ENCODE results near the gene LGALS3BP. TPM values are rescaled to one million over a fixed set of nuclear protein-coding genes. Genes with fewer than 3 reads are reported as not detected.

Gene LGALS3BP
- total and polyA plus RNA-seq, 2 experiments from 2014 or later = 15.1 to 36.5 TPM

DNA sequence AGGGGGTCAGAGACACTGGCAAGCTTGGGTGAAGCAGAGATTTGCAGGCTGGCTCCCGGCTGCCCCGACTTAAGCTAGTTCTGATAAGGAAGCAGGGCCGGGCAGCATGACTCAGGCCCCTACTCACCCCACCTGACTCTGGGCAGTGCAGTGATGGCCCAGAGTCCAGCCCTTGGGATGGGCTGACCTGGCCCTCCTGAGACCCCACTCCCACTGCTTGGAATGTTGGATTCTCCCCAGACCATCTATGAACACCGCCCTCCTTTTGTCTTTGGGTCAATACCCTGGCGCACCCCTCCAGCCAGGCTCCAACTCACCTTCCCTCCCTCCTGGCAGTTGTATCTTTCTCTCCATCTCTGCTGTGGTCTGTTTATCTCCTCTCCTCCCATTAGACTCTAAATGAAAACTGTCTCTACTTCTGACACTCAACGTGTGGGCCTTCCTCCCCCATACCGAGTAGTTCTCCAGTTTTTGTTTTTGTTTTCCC, 21.0 kb downstream of the LGALS3BP start (continued):
- TF ChIP-seq, protein P1, sequence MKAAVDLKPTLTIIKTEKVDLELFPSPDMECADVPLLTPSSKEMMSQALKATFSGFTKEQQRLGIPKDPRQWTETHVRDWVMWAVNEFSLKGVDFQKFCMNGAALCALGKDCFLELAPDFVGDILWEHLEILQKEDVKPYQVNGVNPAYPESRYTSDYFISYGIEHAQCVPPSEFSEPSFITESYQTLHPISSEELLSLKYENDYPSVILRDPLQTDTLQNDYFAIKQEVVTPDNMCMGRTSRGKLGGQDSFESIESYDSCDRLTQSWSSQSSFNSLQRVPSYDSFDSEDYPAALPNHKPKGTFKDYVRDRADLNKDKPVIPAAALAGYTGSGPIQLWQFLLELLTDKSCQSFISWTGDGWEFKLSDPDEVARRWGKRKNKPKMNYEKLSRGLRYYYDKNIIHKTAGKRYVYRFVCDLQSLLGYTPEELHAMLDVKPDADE (IDR thresholded peaks at IDR 0.05) = no peak
- TF ChIP-seq EZH2 (IDR thresholded peaks at IDR 0.05; ENCODE audit: low read depth, unreplicated experiment) = no peak
- TF ChIP-seq, protein P2, sequence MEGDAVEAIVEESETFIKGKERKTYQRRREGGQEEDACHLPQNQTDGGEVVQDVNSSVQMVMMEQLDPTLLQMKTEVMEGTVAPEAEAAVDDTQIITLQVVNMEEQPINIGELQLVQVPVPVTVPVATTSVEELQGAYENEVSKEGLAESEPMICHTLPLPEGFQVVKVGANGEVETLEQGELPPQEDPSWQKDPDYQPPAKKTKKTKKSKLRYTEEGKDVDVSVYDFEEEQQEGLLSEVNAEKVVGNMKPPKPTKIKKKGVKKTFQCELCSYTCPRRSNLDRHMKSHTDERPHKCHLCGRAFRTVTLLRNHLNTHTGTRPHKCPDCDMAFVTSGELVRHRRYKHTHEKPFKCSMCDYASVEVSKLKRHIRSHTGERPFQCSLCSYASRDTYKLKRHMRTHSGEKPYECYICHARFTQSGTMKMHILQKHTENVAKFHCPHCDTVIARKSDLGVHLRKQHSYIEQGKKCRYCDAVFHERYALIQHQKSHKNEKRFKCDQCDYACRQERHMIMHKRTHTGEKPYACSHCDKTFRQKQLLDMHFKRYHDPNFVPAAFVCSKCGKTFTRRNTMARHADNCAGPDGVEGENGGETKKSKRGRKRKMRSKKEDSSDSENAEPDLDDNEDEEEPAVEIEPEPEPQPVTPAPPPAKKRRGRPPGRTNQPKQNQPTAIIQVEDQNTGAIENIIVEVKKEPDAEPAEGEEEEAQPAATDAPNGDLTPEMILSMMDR (conservative IDR thresholded peaks at IDR 0.05; ENCODE audit: low read depth in 2 of 2) = no peak
- TF ChIP-seq CREB1 (CRISPR knock-in tag; IDR thresholded peaks at IDR 0.05; ENCODE audit: low read depth) = no peak

DNA sequence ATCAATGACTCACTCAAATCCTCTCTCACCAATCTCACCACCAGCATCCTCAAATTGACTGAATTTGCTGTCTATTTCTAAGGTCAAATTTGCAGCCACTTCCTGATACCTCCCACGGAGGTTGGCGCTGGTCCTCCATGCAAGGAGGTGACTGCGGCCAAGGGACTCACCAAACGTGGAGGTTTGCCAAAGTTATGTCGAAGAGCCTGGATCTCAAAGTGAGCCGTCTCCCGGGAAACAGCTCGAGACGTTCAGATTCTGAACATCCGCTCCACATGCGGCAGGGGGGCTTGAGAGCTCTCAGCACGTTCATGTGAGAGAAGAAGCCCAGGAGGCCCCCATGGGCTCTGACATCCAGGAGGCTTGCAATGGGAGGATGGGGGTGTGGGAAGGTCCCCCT, 22.6 kb downstream of the LGALS3BP start:
- Mint-ChIP-seq H3K27ac (no peak overlapping the region), H3K27me3 (ENCODE audit: insufficient read depth, low read depth, poor library complexity) (peaks cover 12% of the 10 kb centered on the region), H3K9me3 (no peaks in the 10 kb centered on the region), H3K4me1 (peaks cover 5% of the 10 kb centered on the region; the same call in 2 of the 3 replicates), H3K36me3 (ENCODE audit: low read depth) (no peaks in the 10 kb centered on the region), H3K4me3 (no peak overlapping the region)
- H4K20me1 ChIP-seq (replicated peaks; ENCODE audit: insufficient read depth) = no peaks in the 10 kb centered on the region; the same call in 1 of the 2 replicates
- H3F3A ChIP-seq (replicated peaks; ENCODE audit: low read depth) = no peaks in the 10 kb centered on the region
- H3K36me3 ChIP-seq (ENCODE audit: insufficient read depth) = no peaks in the 10 kb centered on the region
- no peaks in the 10 kb centered on the region for H3K27me3 ChIP-seq (ENCODE audit: insufficient read depth)
- no peak overlapping the region for H3K4me2 ChIP-seq
- H3K79me2 ChIP-seq (replicated peaks; ENCODE audit: insufficient read depth) = no peaks in the 10 kb centered on the region
- no peak overlapping the region for H3K27ac ChIP-seq (ENCODE audit: low read depth)
- no peaks in the 10 kb centered on the region for H3K9me2 ChIP-seq (ENCODE audit: insufficient read depth)
- no peak overlapping the region for H2AFZ ChIP-seq
- ATAC-seq (no peak), DNase-seq (ENCODE audit: low spot score) (no peak)
- H3K4me3 ChIP-seq = no peak overlapping the region
- H3K4me1 ChIP-seq (ENCODE audit: insufficient read depth) = no peaks in the 10 kb centered on the region
- TF ChIP-seq EZH2 (IDR thresholded peaks at IDR 0.05; ENCODE audit: low read depth, unreplicated experiment) (no peak), ZNF114 (CRISPR knock-in tag; IDR thresholded peaks at IDR 0.05) (no peak), EZH2phosphoT487 (IDR thresholded peaks at IDR 0.05; ENCODE audit: unreplicated experiment) (no peak), NANOG (IDR thresholded peaks at IDR 0.05; ENCODE audit: borderline replicate concordance) (no peak)
- TF ChIP-seq, protein P3, sequence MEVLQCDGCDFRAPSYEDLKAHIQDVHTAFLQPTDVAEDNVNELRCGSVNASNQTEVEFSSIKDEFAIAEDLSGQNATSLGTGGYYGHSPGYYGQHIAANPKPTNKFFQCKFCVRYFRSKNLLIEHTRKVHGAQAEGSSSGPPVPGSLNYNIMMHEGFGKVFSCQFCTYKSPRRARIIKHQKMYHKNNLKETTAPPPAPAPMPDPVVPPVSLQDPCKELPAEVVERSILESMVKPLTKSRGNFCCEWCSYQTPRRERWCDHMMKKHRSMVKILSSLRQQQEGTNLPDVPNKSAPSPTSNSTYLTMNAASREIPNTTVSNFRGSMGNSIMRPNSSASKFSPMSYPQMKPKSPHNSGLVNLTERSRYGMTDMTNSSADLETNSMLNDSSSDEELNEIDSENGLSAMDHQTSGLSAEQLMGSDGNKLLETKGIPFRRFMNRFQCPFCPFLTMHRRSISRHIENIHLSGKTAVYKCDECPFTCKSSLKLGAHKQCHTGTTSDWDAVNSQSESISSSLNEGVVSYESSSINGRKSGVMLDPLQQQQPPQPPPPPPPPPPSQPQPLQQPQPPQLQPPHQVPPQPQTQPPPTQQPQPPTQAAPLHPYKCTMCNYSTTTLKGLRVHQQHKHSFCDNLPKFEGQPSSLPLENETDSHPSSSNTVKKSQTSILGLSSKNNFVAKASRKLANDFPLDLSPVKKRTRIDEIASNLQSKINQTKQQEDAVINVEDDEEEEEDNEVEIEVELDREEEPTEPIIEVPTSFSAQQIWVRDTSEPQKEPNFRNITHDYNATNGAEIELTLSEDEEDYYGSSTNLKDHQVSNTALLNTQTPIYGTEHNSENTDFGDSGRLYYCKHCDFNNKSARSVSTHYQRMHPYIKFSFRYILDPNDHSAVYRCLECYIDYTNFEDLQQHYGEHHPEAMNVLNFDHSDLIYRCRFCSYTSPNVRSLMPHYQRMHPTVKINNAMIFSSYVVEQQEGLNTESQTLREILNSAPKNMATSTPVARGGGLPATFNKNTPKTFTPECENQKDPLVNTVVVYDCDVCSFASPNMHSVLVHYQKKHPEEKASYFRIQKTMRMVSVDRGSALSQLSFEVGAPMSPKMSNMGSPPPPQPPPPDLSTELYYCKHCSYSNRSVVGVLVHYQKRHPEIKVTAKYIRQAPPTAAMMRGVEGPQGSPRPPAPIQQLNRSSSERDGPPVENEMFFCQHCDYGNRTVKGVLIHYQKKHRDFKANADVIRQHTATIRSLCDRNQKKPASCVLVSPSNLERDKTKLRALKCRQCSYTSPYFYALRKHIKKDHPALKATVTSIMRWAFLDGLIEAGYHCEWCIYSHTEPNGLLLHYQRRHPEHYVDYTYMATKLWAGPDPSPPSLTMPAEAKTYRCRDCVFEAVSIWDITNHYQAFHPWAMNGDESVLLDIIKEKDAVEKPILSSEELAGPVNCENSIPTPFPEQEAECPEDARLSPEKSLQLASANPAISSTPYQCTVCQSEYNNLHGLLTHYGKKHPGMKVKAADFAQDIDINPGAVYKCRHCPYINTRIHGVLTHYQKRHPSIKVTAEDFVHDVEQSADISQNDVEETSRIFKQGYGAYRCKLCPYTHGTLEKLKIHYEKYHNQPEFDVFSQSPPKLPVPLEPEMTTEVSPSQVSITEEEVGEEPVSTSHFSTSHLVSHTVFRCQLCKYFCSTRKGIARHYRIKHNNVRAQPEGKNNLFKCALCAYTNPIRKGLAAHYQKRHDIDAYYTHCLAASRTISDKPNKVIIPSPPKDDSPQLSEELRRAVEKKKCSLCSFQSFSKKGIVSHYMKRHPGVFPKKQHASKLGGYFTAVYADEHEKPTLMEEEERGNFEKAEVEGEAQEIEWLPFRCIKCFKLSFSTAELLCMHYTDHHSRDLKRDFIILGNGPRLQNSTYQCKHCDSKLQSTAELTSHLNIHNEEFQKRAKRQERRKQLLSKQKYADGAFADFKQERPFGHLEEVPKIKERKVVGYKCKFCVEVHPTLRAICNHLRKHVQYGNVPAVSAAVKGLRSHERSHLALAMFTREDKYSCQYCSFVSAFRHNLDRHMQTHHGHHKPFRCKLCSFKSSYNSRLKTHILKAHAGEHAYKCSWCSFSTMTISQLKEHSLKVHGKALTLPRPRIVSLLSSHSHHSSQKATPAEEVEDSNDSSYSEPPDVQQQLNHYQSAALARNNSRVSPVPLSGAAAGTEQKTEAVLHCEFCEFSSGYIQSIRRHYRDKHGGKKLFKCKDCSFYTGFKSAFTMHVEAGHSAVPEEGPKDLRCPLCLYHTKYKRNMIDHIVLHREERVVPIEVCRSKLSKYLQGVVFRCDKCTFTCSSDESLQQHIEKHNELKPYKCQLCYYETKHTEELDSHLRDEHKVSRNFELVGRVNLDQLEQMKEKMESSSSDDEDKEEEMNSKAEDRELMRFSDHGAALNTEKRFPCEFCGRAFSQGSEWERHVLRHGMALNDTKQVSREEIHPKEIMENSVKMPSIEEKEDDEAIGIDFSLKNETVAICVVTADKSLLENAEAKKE (CRISPR knock-in tag; IDR thresholded peaks at IDR 0.05) = no peak
- TF ChIP-seq, protein P2 (conservative IDR thresholded peaks at IDR 0.05; ENCODE audit: low read depth in 2 of 2) = no peak
- TF ChIP-seq, protein P4, sequence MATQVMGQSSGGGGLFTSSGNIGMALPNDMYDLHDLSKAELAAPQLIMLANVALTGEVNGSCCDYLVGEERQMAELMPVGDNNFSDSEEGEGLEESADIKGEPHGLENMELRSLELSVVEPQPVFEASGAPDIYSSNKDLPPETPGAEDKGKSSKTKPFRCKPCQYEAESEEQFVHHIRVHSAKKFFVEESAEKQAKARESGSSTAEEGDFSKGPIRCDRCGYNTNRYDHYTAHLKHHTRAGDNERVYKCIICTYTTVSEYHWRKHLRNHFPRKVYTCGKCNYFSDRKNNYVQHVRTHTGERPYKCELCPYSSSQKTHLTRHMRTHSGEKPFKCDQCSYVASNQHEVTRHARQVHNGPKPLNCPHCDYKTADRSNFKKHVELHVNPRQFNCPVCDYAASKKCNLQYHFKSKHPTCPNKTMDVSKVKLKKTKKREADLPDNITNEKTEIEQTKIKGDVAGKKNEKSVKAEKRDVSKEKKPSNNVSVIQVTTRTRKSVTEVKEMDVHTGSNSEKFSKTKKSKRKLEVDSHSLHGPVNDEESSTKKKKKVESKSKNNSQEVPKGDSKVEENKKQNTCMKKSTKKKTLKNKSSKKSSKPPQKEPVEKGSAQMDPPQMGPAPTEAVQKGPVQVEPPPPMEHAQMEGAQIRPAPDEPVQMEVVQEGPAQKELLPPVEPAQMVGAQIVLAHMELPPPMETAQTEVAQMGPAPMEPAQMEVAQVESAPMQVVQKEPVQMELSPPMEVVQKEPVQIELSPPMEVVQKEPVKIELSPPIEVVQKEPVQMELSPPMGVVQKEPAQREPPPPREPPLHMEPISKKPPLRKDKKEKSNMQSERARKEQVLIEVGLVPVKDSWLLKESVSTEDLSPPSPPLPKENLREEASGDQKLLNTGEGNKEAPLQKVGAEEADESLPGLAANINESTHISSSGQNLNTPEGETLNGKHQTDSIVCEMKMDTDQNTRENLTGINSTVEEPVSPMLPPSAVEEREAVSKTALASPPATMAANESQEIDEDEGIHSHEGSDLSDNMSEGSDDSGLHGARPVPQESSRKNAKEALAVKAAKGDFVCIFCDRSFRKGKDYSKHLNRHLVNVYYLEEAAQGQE (IDR thresholded peaks at IDR 0.05; ENCODE audit: unreplicated experiment) = no peak

All from GM23338 (cell line).